AG09319 (cell line): Measurements from ENCODE around the gene STRIP1.
"Not testable (repeated sequence)": the region's sequence is repeated elsewhere in the genome, so short reads cannot be mapped to it uniquely, and the experiment has no call there.

Experiments
- DNase-seq: peaks from one replicate; pipeline ENCODE4 v3.0.0-alpha.2; 2010; ENCODE audit warnings: low read depth; ENCODE audit errors: extremely low read depth
- CTCF ChIP-seq: IDR thresholded peaks from 2 replicates; pipeline ENCODE4 v1.5.1; 2011; ENCODE audit warnings: low read depth, mild to moderate bottlenecking, inconsistent platforms, low read length, moderate library complexity

Gene STRIP1

GRCh38 chr1:110011527-110012041, 22.8 kb upstream of the STRIP1 start:
- DNase-seq = peak; percentile 35
- TF ChIP-seq CTCF = peak; percentile 56

GRCh38 chr1:110012100-110012780, 22.2 kb upstream of the STRIP1 start:
- no peak for TF ChIP-seq CTCF
- no peak for DNase-seq

- DNase-seq = no peak
- no peak for TF ChIP-seq CTCF
Observed at GRCh38 chr1:110017792-110018191, 16.6 kb upstream of the STRIP1 start.

GRCh38 chr1:110018396-110018795, 16.0 kb upstream of the STRIP1 start:
- TF ChIP-seq CTCF = no peak
- DNase-seq = no peak

- no peak for TF ChIP-seq CTCF
Observed at GRCh38 chr1:110019770-110020169, 14.7 kb upstream of the STRIP1 start.

GRCh38 chr1:110021285-110021684, 13.1 kb upstream of the STRIP1 start:
- no peak for TF ChIP-seq CTCF
- DNase-seq = no peak

More at GRCh38 chr1:110019770-110020169, 14.7 kb upstream of the STRIP1 start:
- no peak for DNase-seq

GRCh38 chr1:110024613-110025012, 9.8 kb upstream of the STRIP1 start:
- no peak for TF ChIP-seq CTCF
- no peak for DNase-seq

- DNase-seq = not testable (repeated sequence)
Observed at GRCh38 chr1:110030687-110031086, 3.7 kb upstream of the STRIP1 start.
